Astrocyte (in vitro differentiated cells and primary cell): ENCODE results near the gene CFDP1.

ENCODE experiments used
- EZH2 ChIP-seq: IDR thresholded peaks from 2 replicates; pipeline ENCODE4 v1.6.1; 2012; ENCODE audit warnings: mild to moderate bottlenecking, low read length, inconsistent platforms; ENCODE audit not compliant: insufficient read depth
- TF ChIP-seq, protein P1 (sequence below): IDR thresholded peaks from 2 replicates; pipeline ENCODE4 v1.5.1; 2011; ENCODE audit warnings: low read depth, mild to moderate bottlenecking, inconsistent platforms, low read length, moderate library complexity; ENCODE audit not compliant: insufficient read depth

DNA sequence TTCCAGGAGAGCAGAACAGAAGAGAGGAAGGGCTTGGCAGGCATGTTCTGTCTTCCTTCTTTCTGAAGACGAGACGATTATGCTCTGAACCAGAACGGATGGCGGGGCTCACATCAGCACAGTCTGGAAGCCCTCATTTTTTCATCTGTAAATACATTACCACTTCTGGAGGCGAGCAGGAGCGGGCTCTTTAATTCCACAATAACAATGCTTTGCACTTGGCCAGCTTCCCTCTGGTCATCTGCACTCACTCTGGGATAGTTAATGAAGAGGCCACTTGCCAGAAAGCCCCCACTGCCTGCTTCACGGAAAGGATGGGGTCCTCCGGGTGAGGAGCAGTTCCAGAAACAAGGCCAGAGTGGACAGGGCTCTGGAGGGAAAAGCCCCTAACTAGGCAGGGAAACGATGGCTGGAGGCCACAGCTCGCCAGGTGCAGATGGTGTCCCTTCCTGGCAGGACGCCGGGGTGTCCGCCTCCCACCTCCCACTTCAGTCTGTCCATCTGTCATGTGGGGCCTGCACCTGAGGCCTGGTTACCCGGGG, 168.8 kb downstream of the CFDP1 start:
- TF ChIP-seq, protein P1, sequence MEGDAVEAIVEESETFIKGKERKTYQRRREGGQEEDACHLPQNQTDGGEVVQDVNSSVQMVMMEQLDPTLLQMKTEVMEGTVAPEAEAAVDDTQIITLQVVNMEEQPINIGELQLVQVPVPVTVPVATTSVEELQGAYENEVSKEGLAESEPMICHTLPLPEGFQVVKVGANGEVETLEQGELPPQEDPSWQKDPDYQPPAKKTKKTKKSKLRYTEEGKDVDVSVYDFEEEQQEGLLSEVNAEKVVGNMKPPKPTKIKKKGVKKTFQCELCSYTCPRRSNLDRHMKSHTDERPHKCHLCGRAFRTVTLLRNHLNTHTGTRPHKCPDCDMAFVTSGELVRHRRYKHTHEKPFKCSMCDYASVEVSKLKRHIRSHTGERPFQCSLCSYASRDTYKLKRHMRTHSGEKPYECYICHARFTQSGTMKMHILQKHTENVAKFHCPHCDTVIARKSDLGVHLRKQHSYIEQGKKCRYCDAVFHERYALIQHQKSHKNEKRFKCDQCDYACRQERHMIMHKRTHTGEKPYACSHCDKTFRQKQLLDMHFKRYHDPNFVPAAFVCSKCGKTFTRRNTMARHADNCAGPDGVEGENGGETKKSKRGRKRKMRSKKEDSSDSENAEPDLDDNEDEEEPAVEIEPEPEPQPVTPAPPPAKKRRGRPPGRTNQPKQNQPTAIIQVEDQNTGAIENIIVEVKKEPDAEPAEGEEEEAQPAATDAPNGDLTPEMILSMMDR, result no peak
- no peak for TF ChIP-seq EZH2
